GM18909 (cell line): ENCODE data around the gene SEL1L3.

ENCODE experiments used
- ATAC-seq: cut with Tn5 transposase; IDR thresholded peaks from one replicate; pipeline ENCODE4 v1.9.1; 2021; ENCODE audit warnings: mild to moderate bottlenecking; ENCODE audit not compliant: unreplicated experiment, poor library complexity

Gene SEL1L3

GRCh38 chr4:25821899-25822298 is 40.9 kb downstream of the SEL1L3 start:
- no peak for ATAC-seq

DNA sequence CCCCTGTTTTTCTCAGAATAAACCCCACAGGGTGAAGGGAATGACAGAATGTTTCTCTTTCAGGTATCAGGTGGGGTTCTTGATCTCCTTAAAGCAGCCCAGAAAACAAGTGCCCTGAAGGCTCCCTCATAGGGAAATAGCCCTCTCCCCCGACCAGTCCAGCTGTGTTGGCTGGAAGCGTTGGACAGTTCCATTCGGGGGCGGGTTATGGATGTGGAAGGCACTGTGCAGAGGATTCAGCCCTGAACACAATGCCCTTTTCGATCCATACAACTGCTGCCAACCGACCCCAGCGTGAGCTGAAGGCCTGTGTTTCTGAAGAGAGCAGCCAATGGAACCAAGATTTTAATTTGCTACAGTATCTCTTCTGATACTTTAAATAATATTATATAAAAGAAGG is 41.5 kb downstream of the SEL1L3 start:
- ATAC-seq: no peak

DNA sequence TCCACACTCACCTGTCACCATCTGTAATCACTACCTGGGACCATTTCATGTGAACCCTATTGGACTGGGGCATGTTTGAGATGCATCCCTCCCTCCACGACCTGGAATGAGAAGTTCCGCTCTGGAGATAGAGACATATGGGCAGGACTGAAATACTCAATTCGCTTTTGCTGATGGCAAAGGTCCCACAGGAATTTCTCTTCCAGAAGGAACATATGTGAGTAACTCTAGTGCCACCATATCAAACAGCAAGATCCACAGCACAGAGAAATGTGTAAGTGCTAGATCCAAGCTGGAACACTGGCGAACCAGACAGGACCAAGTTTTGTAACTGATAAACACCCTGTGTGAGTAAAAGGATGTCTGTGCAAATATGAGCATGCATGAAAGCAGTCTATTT is 43.9 kb downstream of the SEL1L3 start:
- no peak for ATAC-seq

DNA sequence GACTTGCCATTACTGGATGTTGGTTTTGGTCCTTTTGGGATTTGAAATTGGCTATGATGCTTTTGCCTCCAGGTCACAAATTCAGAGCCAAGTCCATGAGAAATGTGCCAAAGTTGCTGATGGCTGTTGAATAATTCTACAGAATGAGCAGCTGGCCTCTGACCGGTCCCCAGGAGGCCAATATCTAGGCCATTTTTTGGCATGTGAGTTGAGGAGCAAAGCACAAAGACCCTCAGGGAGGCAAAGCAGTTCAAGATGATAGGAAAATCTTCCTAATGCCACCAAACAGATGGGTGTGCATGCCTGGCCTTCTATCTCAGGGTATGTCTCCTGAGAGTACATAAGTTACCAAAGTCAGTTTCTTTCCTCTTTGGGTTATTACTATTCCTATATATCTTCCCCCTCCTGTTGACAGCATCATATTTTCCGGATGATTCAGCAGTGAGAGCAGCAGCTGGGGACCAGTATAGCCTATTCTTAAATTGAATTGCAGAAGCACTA is 44.4 kb downstream of the SEL1L3 start:
- no peak for ATAC-seq

- ATAC-seq: no peak
Measured at GRCh38 chr4:25817059-25817681, 45.6 kb downstream of the SEL1L3 start.

DNA sequence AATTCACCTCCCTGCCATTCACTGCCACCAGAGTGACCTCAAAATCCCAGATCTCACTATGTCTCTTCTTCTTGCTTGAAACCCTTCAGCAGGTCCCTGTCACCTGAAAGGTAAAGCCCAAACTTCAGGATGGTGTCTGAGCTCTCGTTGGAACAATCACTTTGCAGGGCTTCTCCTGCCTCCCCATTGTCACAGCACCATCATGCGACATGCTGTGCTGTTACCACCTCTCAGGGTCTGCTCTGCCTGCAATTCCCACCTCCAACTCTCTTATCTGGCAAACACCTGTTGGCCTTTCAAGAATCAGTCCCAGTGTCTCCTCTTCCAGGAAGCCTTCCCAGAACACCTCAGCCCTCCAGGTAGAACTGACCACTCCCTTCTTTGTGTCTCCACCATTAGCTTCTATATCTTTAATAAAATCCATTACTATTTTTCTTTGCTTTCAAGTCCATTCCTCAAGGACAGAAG is 46.2 kb downstream of the SEL1L3 start:
- ATAC-seq: no peak

DNA sequence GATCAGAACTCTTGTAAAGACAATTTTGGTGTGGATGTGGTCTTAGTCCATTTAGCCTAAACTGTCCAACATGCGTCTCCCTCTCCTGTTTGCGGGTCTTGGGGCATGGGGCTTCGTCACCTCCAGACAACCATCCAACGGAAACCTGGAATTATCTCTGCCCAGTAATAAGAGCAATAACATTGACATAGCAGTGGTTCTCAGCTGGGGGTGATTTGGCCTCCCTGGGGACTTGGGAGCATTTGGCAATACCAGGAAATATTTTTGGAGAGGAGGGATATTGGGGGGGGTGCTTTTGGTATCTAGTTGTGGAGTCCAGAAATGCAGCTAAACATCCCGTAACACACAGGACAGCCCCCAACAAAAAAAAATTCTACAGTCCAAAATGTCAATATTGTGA is 47.2 kb downstream of the SEL1L3 start:
- no peak for ATAC-seq

DNA sequence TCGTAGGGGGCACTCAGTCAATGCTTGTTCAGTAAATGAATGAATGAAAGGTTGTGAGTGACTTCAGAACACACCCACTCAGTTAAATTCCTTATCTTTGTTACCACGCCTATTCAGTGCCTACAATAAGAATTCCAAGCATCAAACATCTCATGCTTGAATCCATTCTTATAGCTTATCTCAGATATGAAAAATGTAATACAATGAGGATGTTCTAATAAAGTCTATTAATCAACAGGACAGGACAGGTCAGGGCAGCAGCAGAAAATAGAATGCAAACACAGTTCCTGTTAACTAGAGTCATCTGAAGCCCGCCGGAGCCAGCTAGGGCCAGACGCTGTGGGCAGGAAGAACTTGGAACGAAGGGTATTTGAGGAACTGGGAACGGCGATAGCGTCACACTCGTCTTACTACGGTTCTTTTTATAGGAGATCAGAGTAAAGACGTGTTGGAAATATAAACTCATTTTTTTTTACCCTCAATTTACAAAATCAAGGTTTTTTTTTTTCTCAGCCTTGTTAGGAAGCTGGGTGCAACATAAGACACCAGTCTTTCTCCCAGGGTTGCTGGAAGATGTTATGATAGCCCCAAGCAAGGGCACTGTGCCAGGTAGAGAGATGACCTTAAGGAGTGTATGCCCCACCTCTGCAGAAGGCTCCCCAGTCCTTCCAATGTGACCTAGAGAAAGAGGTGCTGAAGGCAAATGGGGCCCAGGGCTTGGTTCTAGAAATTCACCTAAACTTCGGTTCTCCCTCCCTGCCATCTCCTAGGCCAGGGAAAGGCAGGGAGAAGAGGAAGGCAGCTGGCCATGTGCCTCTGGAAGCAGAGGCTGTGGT is 48.3 kb downstream of the SEL1L3 start:
- ATAC-seq: no peak

DNA sequence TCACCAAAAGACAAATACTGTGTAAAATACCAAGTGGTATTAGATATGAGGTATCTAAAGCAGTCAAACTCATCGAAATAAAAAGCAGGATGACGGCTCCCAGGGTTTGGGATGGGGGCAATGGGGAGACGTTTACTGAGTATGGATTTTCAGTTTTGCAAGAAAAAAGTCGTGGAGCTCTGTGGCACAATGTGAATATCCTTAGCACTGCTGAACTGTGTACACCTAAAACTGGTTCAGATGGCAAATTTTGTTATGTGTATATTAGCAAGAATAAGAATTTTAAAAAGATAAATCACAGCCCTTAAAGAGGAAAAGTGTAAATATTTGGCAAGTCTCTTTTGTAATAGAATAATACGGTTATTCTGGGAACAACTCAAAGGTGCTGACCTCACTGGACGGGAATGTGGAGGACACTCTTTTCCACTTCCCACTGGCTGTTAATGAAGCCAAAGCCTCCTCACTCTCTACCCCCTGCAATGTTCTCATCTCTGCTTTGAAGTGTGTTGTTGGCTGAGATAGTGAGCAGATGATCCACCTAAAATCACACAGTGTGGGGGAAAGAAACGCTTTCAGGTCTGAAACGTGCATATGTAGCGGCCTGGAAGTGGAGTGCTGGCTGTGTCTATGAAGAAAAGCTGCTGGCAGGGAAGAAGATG is 49.2 kb downstream of the SEL1L3 start:
- ATAC-seq: no peak

- ATAC-seq: no peak
Measured at GRCh38 chr4:25811841-25812240, 50.9 kb downstream of the SEL1L3 start.

- no peak for ATAC-seq
Measured at GRCh38 chr4:25811374-25811690, 51.5 kb downstream of the SEL1L3 start.

GRCh38 chr4:25810461-25811373 is 52.1 kb downstream of the SEL1L3 start:
- ATAC-seq: no peak

- ATAC-seq: no peak
Measured at GRCh38 chr4:25809996-25810395, 52.8 kb downstream of the SEL1L3 start.

DNA sequence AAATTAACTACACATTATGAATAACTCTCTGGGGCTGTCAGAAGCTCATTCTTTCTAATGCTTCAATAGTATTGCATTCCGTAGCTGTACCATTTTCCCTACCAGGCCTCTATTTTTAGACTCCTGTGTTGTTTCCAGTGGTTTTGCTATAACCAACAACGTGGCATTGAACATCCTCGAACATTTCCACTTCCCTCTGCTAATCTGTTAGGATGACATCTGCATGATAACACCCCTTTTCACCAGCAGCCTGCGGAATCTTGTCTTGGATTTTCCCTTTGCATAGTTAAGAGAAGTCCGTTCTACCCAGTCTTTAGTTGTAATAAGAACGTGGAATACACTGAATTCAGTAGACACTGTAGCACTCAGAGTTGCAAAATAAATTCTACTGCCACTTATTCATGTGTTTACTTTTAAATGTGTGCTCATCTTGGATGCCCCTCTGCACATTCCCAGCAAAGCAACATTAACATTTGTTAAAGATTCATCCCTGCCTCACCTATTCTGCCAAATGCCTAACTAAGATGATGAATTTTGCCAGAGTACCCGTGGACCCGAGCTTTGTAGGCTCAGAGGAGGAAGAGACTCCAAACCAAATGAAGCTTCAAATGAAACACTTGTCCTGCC is 55.6 kb downstream of the SEL1L3 start:
- ATAC-seq: no peak

DNA sequence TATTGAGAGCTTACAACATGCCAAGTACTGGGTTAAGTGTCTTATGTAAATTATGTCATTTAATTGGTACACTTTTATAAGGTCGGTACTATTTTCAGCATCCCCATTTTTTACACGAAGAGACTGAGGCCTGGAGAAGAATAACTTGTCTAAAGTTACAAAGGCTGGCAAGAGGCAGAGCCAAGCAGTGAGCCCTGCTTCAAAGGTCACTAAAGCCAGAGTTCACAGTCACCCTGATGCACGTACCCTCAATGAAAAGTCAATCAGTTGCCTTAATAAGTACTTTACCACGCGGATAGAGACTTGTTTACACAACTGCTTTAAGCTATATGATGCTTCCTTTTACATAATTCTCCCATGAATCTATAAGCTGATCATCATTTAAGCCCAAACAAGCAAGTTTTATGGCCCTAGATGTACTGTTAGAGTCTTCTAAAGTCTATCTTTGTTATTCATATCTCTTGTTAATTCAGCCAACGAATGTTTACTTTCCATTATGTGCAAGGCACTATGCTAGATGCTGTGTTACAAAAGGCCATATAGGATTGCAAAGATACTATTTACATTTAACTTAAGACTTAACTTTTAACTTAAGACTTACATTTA is 57.4 kb downstream of the SEL1L3 start:
- no peak for ATAC-seq

GRCh38 chr4:25803720-25804225 is 59.0 kb downstream of the SEL1L3 start:
- no peak for ATAC-seq

DNA sequence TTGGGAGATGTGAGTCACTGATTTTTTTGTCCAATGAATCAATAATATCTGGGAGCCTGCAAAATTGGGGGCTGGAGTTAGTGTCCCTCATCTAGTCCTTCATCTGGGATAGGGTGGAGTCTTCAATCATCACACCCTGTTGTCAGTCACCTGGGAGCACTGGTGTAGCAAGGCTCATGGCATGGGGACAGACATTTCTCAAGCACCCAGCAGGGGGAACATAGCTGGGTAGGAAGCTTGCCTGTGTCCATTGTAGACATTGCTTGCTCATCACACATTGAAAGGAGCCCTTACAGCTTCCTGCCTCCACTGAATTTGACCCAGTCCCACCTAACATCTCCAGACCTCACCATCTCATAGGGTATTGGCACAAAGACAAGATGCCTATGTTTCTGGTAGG is 61.2 kb downstream of the SEL1L3 start:
- ATAC-seq: no peak

DNA sequence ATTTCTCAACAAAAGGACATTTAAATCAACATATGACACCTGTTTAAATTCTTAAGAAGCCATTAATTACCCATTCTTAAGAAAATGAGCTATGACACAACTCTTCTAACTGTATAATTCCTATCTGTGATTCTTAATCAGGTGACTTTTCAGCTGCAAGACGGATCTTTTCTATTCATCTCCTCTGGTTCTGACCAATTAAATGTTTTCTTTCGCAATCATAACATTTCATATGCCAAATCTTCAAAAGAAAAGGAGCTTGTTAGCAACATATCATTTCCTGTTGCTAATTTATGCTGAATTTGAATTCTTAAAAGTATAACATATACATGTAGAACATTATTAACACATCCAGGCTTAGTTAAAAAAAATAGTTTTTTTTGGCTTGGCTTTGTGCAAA is 62.5 kb downstream of the SEL1L3 start:
- no peak for ATAC-seq

DNA sequence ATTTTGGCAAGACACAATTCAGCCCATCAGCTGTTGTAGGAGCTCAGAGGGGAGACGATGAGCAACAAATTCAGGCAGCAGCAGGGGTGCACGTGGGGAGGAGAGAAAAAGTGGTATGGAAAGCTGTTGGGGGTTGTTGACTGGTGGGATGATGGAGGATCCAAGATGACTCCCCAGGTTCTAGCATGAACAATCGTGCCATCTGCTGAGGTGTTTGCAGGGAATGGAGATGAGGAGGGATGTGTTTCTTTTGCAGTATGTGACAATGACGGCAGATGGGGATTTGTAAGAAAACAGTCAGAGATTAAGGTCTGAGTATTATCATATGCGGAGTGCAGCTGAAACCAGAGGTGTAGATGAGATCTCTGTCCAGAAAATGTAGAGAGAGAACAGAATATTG is 63.3 kb downstream of the SEL1L3 start:
- no peak for ATAC-seq
